Endothelial cell of umbilical vein (primary cell): ENCODE data around the gene SHISA2.
"Not testable (repeated sequence)": the region's sequence is repeated elsewhere in the genome, so short reads cannot be mapped to it uniquely, and the experiment has no call there.

Experiments
- EZH2 ChIP-seq: IDR thresholded peaks from 2 replicates; pipeline ENCODE4 v1.6.1; 2012; ENCODE audit warnings: borderline replicate concordance, low read depth, mild to moderate bottlenecking, moderate library complexity, low read length, inconsistent platforms; ENCODE audit not compliant: severe bottlenecking
- MYC ChIP-seq: IDR thresholded peaks from one replicate; pipeline ENCODE4 v1.6.1; 2011; ENCODE audit warnings: mild to moderate bottlenecking, low read depth, low read length
- POLR2A ChIP-seq: IDR thresholded peaks from 2 replicates; pipeline ENCODE4 v1.6.1; 2012; ENCODE audit warnings: low read depth, mild to moderate bottlenecking, control low read depth, low read length
- POLR2AphosphoS5 ChIP-seq: IDR thresholded peaks from 2 replicates; pipeline ENCODE4 v1.6.1; 2012; ENCODE audit warnings: low read depth, mild to moderate bottlenecking, control low read depth, low read length, moderate library complexity; ENCODE audit not compliant: insufficient read depth
- TF ChIP-seq, protein P1 (sequence below), 2 donors: IDR thresholded peaks; 1 replicate in 1 of 2; 2 replicates in 1 of 2; pipeline ENCODE4 v1.5.1; 2011; ENCODE audit warnings: low read length in 2 of 2, mild to moderate bottlenecking in 2 of 2, moderate library complexity in 2 of 2, control low read depth in 1 of 2, inconsistent platforms in 1 of 2, low read depth in 1 of 2; ENCODE audit not compliant: insufficient read depth in 1 of 2; ENCODE audit errors: extremely low read depth in 1 of 2

DNA sequence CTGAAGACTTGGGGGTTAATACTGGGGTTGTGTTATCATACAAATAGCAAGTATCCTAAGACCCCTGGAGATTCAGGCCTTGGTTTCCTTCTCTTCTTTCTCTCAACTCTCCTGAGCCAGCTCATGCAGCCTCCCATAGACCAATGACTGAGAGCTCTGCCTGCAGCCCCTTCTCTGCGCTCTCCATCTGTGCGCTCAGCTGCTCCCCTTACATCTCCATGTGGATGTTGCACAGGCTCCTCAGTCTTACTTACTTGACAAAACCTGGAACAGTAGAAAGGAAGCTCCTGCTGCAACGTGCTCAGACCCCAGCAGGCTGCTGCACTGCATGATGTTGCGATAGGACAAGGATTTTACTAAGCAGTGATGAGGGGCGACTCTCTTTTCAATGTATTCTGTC lies 25.0 kb upstream of the SHISA2 start:
- not testable (repeated sequence) for TF ChIP-seq POLR2A, POLR2AphosphoS5, EZH2, MYC
- TF ChIP-seq, protein P1, sequence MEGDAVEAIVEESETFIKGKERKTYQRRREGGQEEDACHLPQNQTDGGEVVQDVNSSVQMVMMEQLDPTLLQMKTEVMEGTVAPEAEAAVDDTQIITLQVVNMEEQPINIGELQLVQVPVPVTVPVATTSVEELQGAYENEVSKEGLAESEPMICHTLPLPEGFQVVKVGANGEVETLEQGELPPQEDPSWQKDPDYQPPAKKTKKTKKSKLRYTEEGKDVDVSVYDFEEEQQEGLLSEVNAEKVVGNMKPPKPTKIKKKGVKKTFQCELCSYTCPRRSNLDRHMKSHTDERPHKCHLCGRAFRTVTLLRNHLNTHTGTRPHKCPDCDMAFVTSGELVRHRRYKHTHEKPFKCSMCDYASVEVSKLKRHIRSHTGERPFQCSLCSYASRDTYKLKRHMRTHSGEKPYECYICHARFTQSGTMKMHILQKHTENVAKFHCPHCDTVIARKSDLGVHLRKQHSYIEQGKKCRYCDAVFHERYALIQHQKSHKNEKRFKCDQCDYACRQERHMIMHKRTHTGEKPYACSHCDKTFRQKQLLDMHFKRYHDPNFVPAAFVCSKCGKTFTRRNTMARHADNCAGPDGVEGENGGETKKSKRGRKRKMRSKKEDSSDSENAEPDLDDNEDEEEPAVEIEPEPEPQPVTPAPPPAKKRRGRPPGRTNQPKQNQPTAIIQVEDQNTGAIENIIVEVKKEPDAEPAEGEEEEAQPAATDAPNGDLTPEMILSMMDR (IDR thresholded peaks at IDR 0.05; ENCODE audit: extremely low read depth in 1 of 2, insufficient read depth in 1 of 2, low read depth in 1 of 2, low read length in 2 of 2), result not testable (repeated sequence)
